NCI-H2196 (cell line): ENCODE measurements around the gene EXOC1.
A peak's percentile ranks its signal among the peaks of the same experiment; 100 is the strongest.

Experiments
- DNase-seq: peaks from one replicate; lab custom pipeline; 2025; ENCODE audit not compliant: unreplicated experiment; lab: John Stamatoyannopoulos, UW

EXOC1 gene

DNA sequence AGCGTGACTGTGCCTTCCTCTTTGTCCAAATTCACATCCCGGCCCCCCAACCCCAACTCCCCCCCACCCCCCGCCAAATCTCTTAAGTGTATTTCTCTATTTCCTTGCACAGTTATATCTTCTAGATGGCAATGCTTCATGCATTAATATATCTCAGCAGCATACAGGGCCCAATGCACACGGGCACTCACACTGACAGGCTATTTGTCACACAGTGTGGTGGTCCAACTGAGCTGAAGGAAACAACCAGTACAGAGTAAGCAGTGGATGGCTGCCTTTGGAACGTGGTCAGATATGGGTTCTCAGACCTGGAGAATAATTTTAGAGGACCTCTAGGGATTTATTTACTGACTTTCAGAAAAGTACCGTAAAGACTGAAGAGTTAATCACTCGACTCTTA is 681 bp downstream of the EXOC1 start:
- DNase-seq = no peak

DNA sequence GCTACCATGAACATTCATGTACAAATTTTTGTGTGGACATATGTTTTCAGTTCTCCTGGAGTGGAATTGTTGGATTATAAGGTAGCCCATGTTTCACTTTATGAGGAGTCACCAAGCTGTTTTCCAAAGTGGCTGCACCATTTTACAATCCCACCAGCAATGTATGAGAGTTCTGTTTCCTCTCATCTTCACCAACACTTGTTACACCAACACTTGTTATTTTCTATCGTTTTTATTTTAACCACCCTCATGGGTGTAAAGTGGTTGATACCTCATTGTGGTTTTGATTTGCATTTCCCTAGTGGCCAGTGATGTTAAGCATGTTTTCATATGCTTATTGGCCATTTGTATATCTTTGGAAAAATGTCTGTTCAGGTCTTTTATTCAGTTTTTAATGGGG is 4.1 kb downstream of the EXOC1 start:
- DNase-seq = no peak

DNA sequence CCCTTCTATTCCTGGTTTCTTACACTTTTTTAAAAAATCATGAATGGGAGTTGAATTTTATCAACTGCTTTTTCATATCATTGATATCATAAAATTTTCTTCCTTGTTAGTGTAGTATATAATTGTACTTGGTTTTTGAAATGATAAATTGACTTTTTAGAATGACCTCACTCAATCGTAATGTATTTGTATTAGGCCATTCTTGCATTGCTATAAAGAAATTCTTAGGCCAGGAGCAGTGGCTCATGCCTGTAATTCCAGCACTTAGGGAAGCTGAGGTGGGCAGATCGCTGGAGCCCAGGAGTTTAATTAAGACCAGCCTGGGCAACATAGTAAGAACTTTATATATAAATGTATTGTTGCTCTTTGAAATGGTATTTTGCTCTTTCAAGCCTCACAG is 6.3 kb downstream of the EXOC1 start:
- no peak for DNase-seq

DNA sequence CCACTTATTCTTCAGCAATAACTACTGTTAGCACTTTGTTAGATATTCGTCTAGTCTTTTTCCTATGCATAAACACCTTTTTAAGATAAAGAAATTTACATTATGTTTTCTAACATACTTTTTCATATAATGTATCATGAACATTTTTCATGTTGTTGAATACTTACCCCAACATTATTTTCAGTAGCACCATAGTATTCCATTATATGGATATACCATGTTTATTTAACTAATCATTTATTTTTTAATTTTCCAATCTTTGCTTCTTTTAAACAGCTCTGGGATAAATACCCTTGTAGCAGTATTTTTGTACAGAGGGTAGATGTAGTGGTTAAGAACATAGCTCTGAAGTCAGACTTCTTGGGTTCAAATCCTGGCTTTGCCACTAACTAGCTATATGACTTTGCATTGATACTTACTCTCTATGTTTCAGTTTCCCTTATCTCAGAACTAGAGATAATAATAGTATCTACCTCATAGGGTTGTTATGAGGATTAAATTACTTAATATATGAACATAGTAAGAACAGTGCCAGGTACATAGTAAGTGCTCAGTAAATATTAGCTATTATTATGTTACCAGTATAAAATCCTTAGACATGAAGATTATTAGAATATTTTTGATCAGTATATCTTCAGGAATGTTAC is 11.3 kb downstream of the EXOC1 start:
- no peak for DNase-seq

DNA sequence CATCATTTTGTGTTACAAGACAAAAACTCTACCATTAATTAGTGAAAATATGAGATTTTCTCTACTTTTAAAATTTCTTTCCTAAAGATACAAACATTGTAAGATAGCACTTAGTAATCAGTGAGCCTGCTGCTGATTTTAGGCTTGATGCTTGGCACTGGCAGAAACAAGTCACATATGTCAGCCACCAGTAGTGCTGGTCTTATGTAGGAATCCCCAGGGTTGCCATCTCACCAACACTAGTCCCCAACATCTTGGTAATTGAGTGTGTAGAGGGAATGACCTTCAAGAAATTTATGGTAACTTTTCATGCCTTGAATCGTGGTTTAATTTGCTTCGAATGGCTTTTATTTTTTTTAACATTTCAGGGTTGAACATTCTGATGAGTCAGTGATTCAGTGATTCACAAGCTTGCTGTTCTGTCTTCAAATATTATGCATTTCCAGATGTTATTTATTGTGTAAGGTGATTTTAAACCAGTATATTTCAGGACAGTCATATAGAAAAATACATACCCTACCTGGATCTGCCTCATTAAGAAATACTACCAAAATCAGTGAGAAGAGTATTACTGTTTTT is 11.9 kb downstream of the EXOC1 start:
- no peak for DNase-seq

DNA sequence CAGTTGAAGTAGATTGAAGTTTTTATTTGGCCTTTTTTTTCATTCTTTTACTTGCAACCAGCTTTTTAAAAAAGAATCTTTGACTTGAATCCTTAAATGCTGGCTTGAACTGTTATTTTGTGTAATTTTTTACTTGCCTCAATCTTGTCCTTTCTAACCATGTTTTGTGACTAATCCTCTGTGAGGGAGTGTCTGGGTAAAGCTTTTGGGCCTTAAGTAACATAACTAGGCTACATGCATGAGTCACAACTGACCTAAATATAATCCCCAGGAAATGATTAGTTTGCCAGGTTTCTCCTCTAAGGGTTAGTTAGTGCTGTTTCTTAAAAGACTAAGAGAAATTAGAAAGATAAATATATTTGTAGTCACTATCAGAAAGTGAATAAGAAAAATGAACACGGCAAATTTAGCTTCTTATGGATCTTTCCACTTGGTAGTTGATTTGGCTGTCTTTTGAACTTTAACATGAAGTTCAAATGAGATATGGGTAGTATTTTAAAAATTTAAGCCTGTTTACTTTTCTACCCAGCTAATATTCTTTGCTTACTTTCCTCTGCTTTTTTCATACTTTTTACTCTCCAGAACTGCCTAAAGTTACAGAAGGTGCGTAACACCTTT is 13.0 kb downstream of the EXOC1 start:
- no peak for DNase-seq

DNA sequence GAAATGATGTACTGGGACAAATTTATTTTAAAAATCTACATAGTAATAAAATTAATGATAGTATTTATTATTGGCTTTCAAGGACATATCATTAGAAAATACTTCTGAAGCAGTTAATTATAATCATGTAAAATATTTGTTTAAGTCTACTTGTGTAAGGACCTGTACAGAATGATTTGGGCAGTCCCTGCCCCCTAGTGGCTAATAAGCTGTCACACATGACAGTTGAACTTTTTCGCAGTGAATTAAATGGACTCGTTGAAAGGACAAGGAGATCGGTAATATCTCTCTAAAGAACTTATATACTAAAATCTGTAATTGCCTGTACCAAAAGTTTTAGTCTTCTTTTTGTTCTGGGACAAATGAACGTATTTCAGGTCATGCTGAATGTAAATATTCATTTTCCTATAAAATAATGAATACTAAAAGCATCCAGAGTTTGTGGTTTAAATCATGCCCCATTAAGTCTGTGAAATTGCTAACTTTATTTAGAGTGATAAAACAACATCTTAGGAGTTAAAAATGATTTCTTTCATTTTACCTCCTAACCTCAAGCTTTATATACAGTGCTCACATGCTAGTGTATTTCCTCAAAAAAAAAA is 13.6 kb downstream of the EXOC1 start:
- DNase-seq = peak; percentile 28

DNA sequence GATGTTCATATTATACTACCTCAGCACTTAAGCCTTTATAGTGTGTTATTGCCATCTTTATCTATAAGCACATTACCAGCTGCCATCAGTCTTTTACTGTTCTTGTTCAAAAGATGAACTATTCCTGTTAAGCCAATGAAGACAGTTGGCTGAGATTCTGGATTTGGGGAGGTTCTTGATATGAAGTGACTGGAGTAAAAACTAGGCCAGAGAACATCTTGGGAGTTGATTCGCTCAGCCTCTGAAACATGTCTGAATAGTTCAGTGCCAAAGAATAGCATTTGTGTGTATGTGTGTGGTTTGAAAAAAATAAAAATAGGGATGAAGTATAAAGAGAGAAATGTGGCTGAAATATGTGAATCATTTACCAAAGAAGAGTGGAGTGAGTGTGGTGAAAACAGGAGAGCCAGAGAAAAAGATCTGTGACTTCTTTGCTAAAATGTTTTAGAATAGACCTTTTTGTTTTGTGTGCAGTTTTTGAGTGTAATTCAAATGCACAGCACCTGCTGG is 15.2 kb downstream of the EXOC1 start:
- no peak for DNase-seq

DNA sequence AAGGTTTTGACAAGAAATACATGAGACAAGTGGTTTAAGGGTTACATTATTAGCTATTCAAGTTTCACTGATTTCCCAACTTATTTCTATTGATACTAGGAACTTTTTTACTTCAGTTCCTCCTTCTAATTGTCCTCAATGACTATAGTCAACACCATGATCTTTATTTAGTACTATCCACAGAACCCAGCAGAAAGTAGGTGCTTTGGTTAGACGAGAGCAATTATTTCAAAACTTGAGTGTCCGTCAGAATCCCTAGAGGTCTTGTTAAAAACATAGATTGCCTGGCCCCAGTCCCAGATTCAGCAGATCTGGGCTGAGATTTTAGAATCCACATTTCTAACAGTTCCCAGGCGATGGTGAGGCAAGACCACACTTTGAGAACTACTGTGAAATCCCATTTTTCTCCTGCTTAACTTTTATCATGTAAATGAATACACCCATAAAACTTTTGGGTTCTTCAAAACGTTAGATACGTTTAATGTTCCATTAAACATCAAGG is 17.9 kb downstream of the EXOC1 start:
- no peak for DNase-seq

DNA sequence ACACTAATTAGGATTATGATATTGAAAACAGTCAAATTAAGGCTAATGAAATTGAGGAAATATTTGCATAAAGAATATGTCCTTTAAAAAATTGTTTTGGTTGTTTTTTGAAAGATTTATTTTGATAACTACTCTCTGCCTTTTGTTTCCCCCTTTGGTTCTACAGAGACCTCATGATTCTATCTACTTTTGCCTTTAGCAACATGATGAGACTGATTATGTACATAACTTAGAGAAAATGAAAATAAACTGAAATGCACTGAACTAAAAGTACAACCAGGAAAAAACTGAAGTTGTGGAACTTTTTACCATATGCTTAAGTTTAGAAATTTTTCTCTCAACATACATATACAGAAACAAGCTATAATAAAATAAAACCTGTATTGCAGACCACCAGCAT is 21.4 kb downstream of the EXOC1 start:
- DNase-seq = no peak

DNA sequence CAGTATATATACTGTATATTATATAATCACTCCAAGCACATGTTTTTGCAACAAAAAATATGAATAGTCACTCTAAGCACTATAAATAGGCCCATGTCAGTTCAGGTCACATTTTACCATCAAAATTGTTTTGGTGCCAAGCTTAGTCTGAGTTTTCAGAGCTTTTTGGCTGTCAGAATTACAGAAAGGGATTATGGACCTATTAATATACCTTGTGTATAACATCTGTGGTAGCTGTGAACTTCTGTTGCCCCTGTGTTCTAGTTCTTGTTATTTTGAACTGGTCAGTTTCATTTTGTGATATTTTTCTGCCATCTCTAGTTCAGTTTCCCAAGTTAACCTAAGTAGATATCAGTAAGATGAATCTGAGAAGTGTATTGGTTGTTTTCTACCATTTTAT is 22.9 kb downstream of the EXOC1 start:
- DNase-seq = no peak

DNA sequence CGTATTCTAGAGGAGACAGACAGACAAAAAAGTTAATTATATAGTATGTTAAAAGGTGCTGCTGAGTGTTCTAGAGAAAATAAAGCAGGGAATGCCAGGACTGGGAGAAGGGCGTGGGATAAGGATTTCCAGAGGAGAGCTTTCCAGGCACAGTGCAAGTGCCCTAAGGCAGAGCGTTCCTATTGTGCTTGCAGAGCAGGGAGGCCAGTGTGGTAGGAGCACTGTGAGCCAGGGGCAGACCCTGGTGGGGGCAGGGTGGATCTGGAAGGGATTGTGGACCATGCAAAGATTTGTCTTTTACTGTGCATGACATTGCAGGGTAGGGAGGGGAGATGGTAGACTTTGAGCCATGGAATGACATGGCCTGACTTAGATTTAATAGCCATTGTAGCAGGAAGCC is 25.8 kb downstream of the EXOC1 start:
- DNase-seq = no peak

DNA sequence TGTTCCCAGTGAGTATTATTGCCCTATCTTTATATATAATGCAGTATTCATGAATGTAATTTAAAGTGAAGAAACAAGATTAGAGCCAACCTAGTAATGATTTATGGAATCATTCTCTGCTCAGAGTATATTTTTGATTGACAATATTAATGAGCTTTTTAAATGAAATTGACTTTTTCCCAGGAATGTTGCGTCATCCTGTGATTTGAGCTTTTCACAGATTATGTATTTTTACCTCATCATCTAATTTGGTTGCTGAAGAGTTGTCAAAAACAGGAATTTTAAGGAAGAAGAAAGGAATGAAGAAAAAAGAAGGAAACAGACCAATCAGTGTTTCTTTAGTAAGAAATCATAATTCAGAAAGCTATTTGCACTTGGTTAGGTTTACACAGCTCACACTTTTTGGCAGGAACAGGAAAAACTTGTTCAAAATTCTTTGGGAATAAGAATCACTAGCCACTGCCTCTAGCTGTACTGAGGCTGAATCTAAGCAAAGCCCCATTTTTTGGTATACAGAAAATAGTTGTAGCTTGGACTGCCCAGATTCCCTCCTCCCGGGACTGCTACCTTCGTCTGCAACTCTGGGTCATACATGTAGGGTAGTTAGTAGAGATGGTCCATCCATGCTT is 27.3 kb downstream of the EXOC1 start:
- no peak for DNase-seq

DNA sequence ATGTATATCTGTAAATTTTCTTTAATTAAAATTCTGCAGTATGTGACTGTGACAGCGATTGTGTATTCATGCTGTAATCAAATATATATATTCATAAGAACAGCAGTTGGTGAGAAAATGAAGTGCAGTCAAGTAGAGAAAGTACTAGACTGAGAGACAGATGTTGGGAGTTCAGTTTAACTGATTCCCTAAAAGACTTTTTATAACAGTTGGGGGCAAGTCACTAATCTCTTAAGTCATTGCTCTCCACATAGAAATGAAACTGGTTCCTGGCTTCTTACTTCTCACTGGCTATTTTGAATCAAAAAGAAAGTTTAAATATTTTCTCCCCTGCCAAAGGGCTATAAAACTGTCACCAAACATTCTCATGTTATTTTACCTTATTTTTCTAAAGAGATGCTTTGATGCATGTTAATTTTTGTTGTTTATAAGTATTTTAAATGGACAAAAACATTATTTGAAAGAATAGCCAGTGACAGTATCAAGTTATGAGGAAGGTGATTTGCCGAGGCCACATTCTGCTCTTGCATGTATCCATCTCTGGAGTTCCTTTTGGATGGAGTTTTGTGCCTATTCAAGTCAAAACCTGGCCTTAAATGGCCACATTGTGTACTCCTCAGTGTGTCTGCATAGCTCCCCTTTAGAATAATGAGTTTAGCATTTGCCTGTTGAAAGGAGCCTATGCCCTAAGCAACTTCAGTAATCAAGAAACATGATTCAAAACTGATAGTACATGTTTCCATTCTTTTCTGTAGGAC is 30.8 kb downstream of the EXOC1 start:
- no peak for DNase-seq

DNA sequence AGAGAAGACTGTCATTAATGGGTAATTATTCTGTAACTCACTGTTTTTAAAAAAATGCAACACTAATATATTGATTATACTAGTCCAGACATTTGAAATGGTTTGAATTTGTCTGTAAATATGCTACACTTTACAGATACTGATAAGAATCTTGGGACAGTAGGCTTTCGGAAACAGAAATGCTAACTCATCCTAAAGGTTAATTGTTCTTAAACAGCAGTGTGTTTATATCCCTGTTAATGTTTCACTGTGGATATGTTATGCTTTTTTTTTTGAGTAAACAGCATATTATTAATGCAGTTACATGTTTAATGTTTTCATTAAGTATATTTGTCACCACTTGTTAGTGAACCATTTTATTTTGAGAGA is 31.4 kb downstream of the EXOC1 start:
- no peak for DNase-seq

DNA sequence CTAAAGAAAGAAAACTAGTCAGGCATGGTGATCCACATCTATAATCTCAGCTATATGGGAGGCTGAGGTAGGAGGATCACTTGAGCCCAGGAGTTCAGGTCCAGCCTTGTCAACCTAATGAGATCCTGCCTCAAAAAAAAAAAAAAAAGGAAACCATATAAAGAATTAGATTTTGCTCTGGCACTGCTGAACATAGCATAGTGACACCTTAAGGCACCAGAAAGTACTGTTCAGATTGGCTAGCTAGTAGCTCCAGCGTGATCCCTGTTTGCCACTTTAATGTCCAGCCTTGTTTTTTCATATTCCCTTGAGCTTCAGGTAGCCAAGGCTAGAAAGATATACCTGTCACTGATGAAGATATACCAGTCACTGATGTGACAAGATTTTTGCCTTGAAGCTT is 34.1 kb downstream of the EXOC1 start:
- DNase-seq = no peak

DNA sequence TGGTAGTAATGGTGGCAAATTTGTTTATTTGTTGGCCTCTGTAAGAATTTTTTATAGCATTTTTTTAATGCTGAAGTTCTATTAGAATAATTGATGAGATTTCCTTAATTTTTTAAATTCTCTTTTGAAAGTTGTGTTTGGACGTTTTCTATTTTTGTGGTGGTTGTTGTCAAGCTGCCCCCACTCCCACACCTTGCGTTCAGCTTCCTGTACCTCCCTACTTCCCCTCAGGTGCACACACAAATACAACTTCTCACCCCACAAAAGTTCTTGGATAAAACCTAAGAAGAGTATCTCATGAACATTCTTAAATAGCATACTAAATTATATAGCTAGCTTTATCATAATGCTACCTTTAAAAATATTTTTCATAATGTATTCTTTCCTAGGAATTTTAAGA is 38.7 kb downstream of the EXOC1 start:
- DNase-seq = no peak

DNA sequence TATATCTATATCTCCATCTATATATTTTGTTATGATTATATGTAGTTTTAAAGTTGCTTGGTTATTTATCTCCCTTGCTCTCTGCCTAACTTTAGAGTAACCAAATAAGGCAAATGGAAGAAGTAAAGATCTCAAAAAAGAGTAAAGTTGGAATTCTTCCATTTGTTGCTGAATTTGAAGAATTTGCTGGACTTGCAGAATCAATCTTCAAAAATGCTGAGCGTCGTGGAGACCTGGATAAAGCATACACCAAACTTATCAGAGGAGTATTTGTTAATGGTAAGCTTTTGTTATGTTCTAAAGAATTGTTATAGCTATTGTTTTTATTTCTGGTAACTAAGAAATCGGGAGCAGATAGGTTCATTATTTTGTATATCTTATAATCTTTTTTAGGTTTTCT is 43.2 kb downstream of the EXOC1 start:
- no peak for DNase-seq

DNA sequence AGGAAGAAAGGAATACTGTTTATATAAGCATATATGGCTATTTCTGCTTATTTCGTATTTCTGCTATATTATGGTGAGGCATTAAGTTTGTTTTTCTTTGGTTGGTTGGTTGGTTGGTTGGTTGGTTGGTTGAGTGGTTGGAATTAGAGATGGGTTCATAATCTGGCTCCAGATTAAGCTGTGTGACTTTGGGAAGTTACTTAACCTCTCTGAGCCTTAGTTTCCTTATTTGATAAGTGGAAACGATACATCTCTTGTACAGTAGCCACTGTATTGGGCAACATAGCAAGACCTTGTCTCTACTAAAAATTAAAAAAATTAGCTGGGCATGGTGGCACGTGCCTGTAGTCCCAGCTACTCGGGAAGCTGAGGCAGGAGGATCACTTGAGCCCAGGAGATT is 49.2 kb downstream of the EXOC1 start:
- DNase-seq = no peak

DNA sequence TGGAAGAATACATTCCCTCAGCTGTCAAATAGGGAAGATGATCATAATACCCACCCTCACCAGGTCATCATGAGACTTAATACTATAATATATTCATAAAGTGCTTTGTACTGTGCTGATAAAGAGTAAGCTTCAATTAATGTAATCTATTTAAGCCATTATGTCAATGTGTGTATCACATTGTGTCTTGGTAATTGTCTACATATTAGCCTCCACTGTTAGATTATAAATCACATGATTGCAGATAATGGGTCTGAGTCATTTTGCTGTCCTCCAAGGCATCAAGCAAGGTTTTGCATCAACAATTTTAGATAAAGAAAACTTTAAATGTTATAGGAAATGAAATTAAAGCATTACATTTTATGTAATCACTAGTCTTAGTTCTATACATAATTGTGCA is 50.1 kb downstream of the EXOC1 start:
- DNase-seq = no peak

DNA sequence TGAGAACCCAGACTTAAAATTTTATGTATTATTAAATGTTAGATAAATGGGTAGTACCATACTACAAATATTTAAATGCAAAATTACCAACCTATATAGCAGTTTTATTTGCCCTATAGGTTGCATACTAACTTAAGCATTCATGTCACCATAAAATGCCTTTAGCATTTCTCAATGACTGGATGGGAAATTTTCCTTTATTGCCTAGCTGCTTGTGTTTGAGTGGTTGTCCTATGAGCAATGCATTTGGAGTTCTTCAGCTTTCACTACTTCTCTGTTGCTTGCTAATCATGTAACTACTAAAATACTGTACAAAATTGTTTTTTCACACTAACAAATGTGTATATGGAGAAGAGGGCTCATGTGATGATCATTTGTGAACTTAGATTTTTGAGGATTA is 51.1 kb downstream of the EXOC1 start:
- DNase-seq = no peak
